Activated naive CD4-positive, alpha-beta T cell treated with anti-CD3 and anti-CD28 coated beads, Interleukin-2, amount 50 U/mL, for 24 hours (primary cell): ENCODE measurements around the gene OSGEPL1.

ENCODE experiments used
- H3K27ac Mint-ChIP-seq: one replicate; pipeline ENCODE4 v1.8.0; 2021; ENCODE audit warnings: mild to moderate bottlenecking, mixed read lengths
- H3K27me3 Mint-ChIP-seq: one replicate; pipeline ENCODE4 v1.8.0; 2021; ENCODE audit warnings: mixed read lengths
- H3K36me3 Mint-ChIP-seq: one replicate; pipeline ENCODE4 v1.8.0; 2021; ENCODE audit warnings: mixed read lengths
- H3K4me1 Mint-ChIP-seq: one replicate; pipeline ENCODE4 v1.8.0; 2021; ENCODE audit warnings: mixed read lengths
- H3K4me3 Mint-ChIP-seq: one replicate; pipeline ENCODE4 v1.8.0; 2021; ENCODE audit warnings: mild to moderate bottlenecking, mixed read lengths
- H3K9me3 Mint-ChIP-seq: one replicate; pipeline ENCODE4 v1.8.0; 2021; ENCODE audit warnings: mixed read lengths

The OSGEPL1 gene, protein sequence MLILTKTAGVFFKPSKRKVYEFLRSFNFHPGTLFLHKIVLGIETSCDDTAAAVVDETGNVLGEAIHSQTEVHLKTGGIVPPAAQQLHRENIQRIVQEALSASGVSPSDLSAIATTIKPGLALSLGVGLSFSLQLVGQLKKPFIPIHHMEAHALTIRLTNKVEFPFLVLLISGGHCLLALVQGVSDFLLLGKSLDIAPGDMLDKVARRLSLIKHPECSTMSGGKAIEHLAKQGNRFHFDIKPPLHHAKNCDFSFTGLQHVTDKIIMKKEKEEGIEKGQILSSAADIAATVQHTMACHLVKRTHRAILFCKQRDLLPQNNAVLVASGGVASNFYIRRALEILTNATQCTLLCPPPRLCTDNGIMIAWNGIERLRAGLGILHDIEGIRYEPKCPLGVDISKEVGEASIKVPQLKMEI

DNA sequence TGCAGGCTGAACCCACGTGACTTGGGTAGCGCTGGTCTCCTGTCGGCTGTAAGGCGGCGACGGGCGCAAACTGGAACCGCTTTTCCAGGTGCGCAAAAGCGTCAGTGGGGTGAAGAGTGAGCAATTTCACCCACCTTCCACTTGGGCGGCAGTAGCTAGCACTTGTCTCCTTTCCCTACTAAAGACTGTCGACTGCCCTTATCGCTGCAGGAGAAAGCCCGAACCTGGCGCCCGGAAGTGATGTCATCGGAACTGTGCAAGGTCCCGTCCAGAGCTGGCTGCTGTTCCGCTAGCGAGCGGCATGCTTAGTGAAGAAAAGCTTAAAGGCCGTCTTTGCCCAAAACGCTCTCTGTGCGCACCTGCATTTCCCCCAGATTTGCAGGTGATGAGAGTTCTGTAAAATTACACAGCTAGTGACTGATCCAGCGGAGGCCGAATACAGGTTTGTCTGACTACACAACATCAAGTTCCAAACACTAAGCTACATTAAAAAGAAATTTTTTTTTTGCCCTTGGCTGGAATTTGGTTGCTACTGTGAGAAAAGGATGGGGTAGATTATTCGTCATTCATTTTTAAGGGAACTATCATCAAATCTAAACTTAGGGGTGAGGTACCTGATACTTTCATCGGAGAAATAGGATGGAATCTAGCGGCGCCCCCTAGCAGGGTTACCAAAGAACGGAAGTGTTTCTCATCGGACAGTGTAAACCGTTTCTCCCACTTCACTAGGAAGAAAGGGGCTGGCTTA lies at the start of gene OSGEPL1:
Gene OSGEPL1, minus strand, starts transcription at position 242 of the 748 bp plus-strand sequence. CDS start 1,152 bp downstream, outside the sequence.
- H3K36me3 Mint-ChIP-seq = peaks cover 8% of the 10 kb centered on the region
- H3K4me3 Mint-ChIP-seq = peak within 1 kb of the TSS; percentile 94
- peaks cover 11% of the 10 kb centered on the region for H3K4me1 Mint-ChIP-seq
- no peaks in the 10 kb centered on the region for H3K9me3 Mint-ChIP-seq
- H3K27ac Mint-ChIP-seq = peak within 1 kb of the TSS; percentile 97
- no peaks in the 10 kb centered on the region for H3K27me3 Mint-ChIP-seq

DNA sequence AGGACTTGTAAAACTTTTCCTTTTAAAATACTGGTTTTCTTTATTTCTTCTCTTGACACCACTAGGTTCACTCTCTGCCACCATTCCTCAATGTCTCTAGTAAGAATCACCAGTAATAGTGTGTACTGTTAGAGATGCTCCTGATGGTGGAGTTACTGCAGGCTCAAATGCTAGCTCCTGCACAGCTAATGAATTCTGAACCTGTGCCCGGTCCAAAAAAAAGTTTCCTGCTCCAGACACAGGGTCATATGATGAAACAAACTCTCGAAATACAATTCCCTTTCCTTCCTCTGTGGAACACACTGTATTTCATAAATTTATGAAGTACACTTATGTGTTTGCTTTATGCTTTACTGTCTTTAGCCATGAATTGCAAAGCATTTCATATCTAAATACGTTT lies 40.8 kb upstream of the OSGEPL1 start:
- no peaks in the 10 kb centered on the region for H3K27me3 Mint-ChIP-seq
- H3K4me3 Mint-ChIP-seq = no peak overlapping the region
- peaks cover 3% of the 10 kb centered on the region for H3K36me3 Mint-ChIP-seq
- no peaks in the 10 kb centered on the region for H3K9me3 Mint-ChIP-seq
- H3K4me1 Mint-ChIP-seq = peaks cover 3% of the 10 kb centered on the region
- no peak overlapping the region for H3K27ac Mint-ChIP-seq

DNA sequence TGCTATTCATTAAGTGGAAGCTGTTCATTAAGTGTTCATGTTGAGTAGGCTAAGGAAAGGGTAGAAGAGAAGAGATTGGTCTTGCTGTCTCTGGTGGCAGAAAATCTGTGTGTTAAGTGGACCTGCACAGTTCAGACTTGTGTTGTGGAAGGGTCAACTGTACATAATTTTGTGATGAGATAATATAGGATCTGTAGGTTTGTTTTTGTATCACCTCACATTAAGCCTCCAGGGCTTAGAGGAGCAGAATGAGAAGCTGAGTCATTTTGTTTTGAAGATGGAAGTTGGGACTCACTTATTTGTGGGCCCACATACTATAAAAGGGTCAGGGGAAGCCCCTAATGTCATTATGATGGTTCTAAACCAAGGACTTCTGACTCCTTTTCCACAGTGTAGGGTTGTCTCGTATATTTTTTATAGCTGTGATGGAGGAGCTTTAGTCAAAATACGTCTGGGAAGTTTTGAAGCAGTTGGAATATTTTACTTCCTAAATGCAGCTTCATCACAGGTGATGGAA lies 39.9 kb upstream of the OSGEPL1 start:
- Mint-ChIP-seq H3K4me1 (peaks cover 3% of the 10 kb centered on the region), H3K27me3 (no peaks in the 10 kb centered on the region), H3K36me3 (peaks cover 3% of the 10 kb centered on the region), H3K4me3 (no peak overlapping the region), H3K9me3 (no peaks in the 10 kb centered on the region), H3K27ac (no peak overlapping the region)

DNA sequence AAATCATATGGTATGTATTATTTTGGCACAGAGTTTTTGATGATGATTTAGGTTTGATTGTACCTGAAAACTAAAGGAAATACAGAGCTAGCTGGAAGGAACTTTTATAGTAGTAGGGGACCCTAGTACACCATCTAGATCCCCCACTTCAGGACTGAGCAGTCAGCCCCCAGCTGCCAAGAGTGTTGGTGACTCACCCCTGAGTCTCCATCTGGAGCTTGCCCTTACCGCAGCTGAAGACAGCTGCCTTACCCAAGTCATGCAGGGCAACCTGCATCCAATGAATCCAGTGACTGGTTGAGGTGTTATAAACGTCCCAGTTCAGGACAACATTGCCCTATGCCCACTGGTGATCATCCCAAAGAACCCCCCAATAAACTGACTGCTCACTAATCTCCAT lies 36.9 kb upstream of the OSGEPL1 start:
- Mint-ChIP-seq H3K27ac (no peak overlapping the region), H3K4me3 (no peak overlapping the region), H3K27me3 (no peaks in the 10 kb centered on the region), H3K4me1 (peaks cover 3% of the 10 kb centered on the region), H3K36me3 (peaks cover 8% of the 10 kb centered on the region), H3K9me3 (no peaks in the 10 kb centered on the region)

DNA sequence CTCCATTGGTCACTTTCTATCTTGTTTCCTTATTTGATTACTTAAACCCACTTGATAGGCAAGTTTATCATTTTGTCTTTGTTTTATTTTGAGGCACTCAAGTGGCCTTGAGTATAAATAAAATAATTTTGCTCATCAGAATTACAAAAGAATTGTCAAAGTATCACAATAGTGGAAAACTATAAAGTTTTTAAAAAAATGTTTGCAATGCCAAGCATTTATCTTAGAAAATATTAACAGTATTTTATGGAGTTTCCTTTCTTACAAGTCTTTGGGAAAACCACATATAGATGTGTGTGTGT lies 36.4 kb upstream of the OSGEPL1 start:
- no peak overlapping the region for H3K4me3 Mint-ChIP-seq

DNA sequence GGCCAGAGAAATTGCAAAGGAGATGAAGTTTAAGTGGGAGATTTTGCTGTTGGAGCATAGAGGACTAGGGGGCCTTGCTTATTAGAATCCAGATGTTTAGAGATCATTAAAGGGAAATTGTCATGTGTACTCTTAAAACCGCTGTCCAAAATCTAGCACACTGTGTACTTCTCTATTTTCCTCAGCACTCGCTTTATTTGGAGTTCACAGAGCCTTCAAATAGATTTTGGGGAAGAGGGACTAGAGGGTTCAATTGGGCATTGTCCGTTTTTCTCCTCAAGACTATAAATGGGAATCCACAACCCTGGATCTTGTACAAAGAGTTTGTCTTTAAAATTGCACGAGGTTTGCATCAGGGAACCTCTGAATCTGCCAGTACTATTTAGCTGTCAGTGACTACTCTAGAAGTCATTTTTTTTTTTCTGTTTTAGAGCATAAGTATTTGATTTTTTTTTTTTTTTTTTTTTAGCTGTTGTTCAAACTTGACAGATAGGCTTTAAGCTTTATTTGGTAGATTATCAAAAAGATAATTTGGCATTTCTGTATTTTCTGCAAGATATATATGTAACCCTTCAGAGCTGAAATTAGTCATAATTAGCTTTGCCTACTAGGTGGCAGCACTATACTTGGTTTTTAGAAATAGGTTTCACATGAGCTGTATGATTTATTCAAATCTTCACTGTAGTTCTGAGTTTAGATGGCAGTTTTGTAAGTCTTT lies 35.9 kb upstream of the OSGEPL1 start:
- Mint-ChIP-seq H3K27ac (no peak overlapping the region), H3K36me3 (peaks cover 8% of the 10 kb centered on the region), H3K27me3 (no peaks in the 10 kb centered on the region), H3K4me1 (peaks cover 3% of the 10 kb centered on the region), H3K9me3 (no peaks in the 10 kb centered on the region), H3K4me3 (no peak overlapping the region)

More for the DNA sequence above, 36.4 kb upstream of the OSGEPL1 start:
- Mint-ChIP-seq H3K36me3 (peaks cover 8% of the 10 kb centered on the region), H3K27me3 (no peaks in the 10 kb centered on the region), H3K4me1 (peaks cover 3% of the 10 kb centered on the region), H3K27ac (no peak overlapping the region), H3K9me3 (no peaks in the 10 kb centered on the region)

DNA sequence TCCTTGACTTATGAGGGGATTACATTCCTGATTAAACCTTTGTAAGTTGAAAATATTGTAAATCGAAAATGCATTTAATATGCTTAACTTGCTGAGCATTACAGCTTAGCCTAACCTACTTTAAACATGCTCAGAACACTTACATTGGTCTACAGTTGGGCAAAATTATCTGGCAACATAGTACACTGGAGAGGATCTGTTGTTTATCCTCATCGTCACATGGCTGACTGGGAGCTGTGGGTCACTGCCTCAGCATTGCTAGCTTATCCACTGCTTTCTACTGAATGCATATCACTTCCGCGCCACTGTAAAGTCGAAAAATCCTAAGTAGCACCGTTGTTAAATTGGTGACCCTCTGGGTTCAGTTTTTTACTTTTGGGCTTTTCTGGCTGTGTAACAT lies 35.3 kb upstream of the OSGEPL1 start:
- H3K4me1 Mint-ChIP-seq = peaks cover 3% of the 10 kb centered on the region
- H3K27me3 Mint-ChIP-seq = no peaks in the 10 kb centered on the region
- H3K36me3 Mint-ChIP-seq = peaks cover 11% of the 10 kb centered on the region
- H3K27ac Mint-ChIP-seq = no peak overlapping the region
- no peak overlapping the region for H3K4me3 Mint-ChIP-seq
- H3K9me3 Mint-ChIP-seq = no peaks in the 10 kb centered on the region

DNA sequence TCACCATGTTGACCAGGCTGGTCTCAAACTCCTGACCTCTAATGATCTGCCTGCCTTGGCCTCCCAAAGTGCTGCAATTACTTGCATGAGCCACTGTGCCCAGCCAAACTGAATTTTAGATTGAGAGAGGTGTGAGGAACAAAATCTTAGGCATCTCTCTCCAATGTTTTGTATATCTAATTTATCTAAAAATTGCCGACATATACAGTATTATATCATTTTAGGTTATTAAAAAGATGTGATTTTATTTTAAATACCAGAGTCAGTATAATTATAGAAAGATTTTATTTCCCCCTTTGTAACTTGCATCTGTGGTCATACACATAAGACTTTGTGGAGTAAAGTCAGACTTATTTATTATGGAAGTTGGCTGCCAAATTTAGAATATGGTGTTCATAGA lies 31.7 kb upstream of the OSGEPL1 start:
- Mint-ChIP-seq H3K27ac (no peak overlapping the region), H3K4me3 (no peak overlapping the region), H3K27me3 (no peaks in the 10 kb centered on the region), H3K4me1 (peaks cover 12% of the 10 kb centered on the region), H3K9me3 (no peaks in the 10 kb centered on the region), H3K36me3 (peaks cover 18% of the 10 kb centered on the region)

DNA sequence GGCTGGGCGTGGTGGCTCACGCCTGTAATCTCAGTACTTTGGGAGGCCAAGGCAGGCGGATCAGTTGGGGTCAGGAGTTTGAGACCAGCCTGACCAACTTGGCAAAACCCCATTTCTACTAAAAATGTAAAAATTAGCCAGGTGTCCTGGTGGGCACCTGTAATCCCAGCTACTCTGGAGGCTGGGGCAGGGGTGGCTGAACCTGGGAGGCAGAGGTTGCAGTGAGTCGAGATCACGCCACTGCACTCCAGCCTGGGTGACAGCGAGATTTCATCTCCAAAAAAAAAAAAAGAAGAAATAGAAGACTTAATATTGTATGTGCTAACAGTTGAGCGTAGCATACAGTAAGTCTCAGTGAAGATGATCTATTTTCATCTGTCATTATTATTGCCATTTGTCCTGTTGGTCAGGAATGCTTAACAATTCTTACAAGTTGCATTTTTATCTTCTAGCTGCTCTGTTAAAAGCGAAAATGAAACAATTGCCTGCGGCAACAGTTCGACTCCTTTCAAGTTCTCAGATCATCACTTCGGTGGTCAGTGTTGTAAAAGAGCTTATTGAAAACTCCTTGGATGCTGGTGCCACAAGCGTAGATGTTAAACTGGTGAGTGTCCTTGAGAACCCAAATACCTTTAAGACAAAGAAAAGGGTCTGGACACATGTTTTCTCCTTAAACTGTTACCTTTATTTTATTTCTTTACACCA lies 28.9 kb upstream of the OSGEPL1 start:
- Mint-ChIP-seq H3K4me3 (no peak overlapping the region), H3K27ac (no peak overlapping the region), H3K27me3 (no peaks in the 10 kb centered on the region), H3K36me3 (peaks cover 17% of the 10 kb centered on the region), H3K4me1 (peaks cover 16% of the 10 kb centered on the region), H3K9me3 (no peaks in the 10 kb centered on the region)

DNA sequence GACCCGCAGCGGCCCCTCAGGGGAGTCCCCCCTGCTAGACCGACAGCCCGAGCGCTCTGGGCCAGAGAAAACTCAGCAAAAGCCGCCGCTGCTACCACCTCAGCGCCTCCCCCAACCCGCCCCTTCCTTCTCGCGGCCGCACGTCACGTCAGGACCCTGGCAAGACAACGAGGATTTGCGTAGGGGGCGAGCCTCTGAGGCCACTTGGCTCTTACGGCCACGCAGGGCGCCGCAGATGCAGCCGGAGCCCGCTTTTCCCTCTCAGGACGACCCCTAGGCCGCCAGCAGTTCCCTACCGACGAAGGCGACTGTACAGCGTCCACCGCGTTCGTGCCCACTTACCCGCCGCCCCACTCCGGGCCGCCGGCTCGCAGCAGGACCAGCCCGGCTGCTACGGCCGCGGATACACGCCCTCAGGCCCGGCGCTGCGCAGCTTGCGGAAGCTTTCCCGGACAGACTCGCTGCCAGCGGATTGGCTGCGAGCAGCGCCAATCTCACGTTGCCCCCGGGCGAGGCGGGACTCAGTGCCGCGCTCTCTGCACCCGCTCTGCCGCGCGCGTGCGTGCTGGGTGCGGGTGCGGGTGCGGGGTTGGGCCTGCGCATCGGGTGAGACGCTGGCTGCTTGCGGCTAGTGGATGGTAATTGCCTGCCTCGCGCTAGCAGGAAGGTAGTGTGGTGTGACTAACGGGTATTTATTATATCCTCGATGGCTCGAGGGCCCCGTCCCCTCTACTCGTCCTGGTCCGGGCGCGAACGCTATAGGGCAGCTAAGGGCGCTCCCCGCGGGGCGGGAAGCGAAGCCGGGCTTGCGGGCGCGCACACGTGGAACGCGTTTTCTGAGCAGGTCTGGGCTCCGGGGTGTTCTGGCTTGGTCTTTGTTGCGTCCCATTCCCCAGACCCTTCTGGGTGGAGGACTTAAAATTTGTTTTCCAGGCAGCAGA lies 21.6 kb upstream of the OSGEPL1 start, which contains the start of the genes ORMDL1 and PMS1:
Gene ORMDL1, minus strand, starts transcription at position 413 of the 941 bp plus-strand sequence. CDS start 1,744 bp downstream, outside the sequence.
Gene PMS1, plus strand, starts transcription at position 524 of the 941 bp plus-strand sequence. CDS start 7,360 bp downstream, outside the sequence.
- Mint-ChIP-seq H3K27ac (peak within 1 kb of the TSS; percentile 88), H3K27me3 (no peaks in the 10 kb centered on the region), H3K36me3 (peaks cover 17% of the 10 kb centered on the region), H3K4me1 (peaks cover 55% of the 10 kb centered on the region), H3K4me3 (peak within 1 kb of the TSS; percentile 84), H3K9me3 (no peaks in the 10 kb centered on the region)

DNA sequence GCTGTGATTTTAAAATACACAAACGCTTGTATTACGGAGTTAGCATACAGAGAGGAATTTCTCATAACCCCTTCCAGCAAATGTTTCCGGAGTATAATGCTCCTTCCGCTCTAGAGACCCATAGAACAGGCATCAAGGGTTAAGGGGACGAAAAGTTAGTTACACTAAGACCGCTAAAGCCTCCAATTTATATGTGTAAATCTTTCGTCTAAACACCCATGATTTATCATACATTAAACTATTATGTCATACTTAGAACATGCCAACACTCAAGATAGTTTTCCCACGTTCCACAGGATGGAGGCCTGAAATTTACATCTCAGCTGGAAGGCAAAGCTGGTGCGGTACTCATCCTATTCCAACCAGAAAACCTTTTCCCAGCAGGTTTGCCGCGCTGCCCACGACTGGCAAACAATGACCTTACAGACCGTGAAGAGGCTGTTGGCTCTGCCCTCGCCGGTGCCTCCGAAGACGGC lies 20.9 kb upstream of the OSGEPL1 start:
- H3K27ac Mint-ChIP-seq = peak overlapping the region; percentile 88
- H3K27me3 Mint-ChIP-seq = no peaks in the 10 kb centered on the region
- peak overlapping the region; percentile 84 for H3K4me3 Mint-ChIP-seq
- H3K36me3 Mint-ChIP-seq = peaks cover 17% of the 10 kb centered on the region
- no peaks in the 10 kb centered on the region for H3K9me3 Mint-ChIP-seq
- peaks cover 62% of the 10 kb centered on the region for H3K4me1 Mint-ChIP-seq

DNA sequence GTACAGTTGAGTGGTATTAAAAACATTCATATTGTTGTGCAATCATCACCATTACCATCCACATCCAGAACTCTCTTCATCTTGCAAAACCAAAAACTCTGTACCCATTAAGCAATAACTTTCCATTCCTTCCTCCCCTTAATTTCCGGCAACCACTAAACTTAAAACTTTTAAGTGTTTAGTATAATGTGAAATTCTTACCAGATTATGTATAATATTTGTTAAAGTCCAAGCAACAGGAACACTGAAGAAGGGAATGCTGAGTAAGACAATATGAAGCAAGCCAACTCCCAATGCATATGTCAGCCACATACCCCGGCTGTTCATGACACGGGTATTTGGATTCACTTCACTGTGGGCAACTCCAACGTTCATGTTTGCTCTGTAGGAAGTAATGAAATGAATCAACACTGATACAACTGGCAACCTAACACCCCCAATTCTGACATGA lies 19.7 kb upstream of the OSGEPL1 start:
- peak overlapping the region; percentile 88 for H3K27ac Mint-ChIP-seq
- peak overlapping the region; percentile 84 for H3K4me3 Mint-ChIP-seq
- no peaks in the 10 kb centered on the region for H3K27me3 Mint-ChIP-seq
- H3K36me3 Mint-ChIP-seq = peaks cover 18% of the 10 kb centered on the region
- H3K9me3 Mint-ChIP-seq = no peaks in the 10 kb centered on the region
- H3K4me1 Mint-ChIP-seq = peaks cover 68% of the 10 kb centered on the region

DNA sequence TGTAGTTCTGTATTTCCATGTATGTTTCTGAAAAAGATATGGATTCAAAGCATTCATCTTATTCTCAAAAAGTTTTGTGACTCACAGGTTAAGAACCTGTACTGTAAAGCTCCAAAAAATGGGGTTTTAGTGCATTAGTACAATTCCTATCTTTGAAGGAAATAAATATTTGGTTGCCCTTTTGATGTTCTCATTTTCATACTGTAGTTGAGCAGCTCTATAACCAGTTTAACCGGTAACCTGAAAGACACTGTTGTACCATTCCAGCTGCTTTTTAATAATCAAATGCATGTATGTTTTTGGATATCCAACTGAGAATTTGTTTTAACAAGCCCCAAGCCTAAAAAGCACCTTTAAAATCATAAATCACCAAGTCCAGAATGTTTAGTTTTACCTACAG lies 9.6 kb upstream of the OSGEPL1 start:
- H3K27me3 Mint-ChIP-seq = no peaks in the 10 kb centered on the region
- H3K4me1 Mint-ChIP-seq = peaks cover 7% of the 10 kb centered on the region
- no peak overlapping the region for H3K4me3 Mint-ChIP-seq
- H3K36me3 Mint-ChIP-seq = peaks cover 10% of the 10 kb centered on the region
- H3K27ac Mint-ChIP-seq = peak overlapping the region; percentile 35
- no peaks in the 10 kb centered on the region for H3K9me3 Mint-ChIP-seq
